Inflammatory macrophage (primary cell): ENCODE measurements around the gene NECTIN1.
A peak's percentile ranks its signal among the peaks of the same experiment; 100 is the strongest.

ENCODE experiments used
- DNase-seq, 2 donors: peaks; one replicate each; pipeline ENCODE4 v3.0.0-alpha.2; 2020 to 2022

The NECTIN1 gene

DNA sequence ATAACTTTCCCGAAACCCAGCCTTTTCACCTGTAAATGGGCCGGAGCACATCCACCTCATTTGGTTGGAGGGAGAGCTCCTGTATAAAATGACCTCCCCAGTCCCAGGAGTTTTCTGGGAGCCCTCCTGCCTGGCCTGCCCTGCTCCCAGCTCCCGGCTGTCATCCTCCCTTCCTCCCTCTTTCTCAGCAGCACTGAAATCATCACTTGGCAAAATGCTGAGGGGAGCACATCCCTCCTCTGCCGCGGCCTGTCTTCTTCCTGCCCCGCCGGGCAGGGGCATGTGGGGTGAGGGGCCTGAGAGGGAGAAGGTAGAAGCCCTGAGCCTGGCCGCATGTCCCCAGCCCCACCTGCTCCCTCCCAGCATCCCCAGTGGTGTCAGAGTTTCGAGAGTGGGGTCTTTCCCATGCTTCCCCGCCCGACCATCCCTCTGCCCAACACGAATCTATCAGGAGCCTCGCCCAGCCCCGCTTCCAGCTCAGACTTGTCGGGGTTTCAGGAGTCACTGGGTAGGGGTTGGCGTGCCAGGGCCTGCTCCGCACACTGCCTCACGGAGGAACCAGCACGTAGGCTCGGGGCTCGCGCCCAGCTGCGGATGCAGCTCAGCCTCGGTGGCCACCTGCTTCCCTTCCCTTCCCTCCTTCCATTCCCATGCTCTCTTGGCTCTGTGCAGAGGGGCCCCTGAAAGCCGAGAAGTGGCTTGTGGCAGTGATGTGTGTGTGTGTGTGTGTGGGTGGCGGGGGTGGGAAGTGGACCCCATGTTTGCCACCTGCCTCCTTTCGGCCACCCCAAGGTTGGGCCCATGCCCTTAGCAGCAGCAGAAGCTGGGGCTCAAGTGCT is 37.1 kb downstream of the NECTIN1 start:
- no peak for DNase-seq

GRCh38 chr11:119691020-119691666 is 37.9 kb downstream of the NECTIN1 start:
- DNase-seq = no peak

DNA sequence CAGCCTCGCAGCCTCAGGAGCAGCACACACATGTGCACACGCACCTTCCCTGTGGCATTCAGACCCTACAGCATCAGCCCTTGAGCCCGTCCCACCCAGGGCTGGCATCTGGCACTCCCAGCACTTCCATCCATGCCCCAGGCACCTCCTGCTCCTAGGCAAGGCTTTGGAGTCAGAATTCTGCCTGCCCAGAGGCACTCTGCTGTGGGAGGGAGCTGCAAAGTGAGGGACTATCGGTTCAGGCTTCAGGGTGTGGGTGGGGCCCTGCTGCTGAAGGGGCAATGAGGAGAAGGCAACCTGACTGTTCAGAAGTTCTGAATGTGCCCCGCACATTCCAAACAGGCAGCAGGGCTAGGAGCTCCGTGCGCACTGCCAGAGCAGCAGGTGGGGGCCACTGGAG is 39.7 kb downstream of the NECTIN1 start:
- no peak for DNase-seq

DNA sequence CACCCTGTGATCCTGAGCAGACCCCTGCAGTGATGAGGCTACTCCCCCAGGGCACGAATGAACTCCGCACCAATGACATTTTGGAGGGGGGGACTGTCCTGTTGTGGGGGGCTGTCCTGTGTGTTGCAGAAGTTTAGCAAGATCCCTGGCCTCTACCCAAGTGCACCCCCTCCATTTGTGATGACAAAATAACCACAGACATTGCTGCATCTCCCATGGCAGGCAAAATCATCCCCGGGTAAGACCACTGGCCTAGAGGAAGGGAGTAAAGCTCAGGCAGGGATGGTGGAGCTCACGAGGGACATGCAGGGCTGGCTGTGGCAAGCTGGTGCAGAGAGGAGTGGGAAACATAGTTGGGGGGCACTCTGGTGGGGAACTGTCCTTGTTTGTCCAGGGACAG is 40.6 kb downstream of the NECTIN1 start:
- peak in 1 of 2 donors; percentile 11 for DNase-seq

DNA sequence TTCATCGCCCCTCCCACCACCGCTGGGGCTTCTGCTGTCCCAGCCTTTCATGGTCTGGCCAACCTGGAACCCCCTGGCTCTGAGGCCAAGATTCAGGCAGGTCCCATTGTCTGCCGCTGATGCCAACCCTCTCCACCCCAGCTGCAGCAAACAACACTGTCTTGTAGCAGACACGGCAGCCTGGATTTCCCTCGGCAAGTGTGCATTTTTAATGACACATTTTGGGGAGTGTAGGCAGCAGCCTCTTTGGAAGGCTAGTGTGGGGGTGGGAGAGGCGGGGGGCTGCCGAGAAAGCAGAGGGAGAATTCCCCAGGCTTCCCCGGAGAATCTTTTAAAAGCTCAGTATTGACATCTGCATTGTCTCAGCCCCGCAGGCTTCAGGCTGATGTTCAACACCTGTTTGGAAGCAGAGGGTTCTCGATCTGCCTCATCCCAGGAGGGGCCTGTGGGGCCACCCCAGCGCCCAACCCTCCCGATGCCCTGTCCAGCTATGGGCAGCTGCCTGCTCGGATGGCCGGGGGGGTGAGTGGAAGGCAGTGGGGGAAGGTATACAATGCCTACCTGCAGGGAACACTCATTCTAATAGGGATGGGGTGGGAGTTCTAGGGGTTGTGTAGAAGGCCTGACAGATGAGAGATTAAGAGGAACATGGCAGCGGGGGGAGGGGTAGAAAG is 41.5 kb downstream of the NECTIN1 start:
- DNase-seq = no peak

GRCh38 chr11:119686177-119686882 is 42.7 kb downstream of the NECTIN1 start:
- no peak for DNase-seq

DNA sequence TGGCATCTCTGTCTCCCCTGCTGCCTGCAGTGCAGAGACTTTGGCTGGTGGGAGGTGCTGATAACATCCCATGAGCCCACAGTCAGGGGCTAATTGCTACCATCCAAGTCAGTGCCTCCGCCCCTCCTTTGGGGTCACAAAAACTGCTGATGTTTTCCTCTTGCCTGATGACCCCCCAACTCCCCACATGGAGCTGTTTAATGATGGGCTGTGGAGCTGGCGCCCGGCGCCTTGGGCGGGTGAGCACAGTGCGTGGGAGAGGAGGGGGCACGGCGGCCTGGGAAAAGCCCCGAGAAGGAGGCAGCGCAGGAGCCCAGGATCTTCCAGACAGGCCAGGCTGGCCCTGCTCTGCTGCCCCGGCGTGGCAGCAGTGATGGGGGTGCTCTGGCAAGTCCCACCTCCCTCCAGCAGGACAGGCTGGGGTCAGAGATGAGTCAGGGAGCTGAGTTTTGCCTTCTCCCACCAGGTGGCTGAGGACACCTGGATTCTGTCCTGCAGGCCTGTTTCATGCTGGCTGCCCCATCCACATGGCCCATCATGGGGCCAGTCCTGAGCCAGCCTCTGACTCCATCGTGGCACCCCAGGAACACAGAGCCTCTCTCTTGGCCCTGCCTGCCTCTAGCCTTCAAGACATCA is 43.8 kb downstream of the NECTIN1 start:
- DNase-seq = no peak

DNA sequence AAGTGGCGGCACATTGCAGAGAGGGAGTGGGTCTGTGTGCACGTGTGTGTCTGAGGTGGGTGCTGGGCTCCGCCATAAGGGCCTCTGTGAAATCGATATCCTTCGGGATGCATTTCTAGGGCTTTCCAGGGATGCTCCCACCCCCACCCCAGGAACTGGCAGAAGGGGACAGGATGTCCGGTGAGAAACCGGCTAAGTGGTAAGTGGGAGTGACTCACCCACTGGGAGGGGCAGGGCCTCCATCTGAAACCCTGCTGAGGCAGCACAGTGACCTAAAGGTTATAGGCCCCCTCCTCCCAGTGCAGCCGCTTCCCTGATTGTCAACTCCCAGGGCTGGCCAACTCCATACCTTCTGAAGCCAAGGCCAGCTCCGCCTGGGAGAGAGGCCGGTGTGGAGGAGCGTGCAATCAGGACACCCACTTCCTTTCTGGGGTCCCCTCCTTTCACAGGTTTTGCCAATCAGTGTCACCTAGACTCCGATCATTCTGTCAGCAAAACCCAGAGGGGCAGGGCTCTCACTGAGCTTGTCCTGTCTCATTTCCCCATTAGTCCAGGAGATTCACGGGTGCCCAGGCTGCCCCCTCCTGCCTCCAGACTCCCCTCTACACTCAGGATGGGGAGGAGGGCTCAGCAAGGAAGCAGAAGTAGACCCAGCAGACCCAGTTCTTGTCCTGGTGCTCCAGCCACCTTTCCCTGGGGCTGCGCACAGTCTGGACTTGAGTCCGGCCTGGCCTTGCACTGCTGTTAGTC is 44.5 kb downstream of the NECTIN1 start:
- DNase-seq = no peak

DNA sequence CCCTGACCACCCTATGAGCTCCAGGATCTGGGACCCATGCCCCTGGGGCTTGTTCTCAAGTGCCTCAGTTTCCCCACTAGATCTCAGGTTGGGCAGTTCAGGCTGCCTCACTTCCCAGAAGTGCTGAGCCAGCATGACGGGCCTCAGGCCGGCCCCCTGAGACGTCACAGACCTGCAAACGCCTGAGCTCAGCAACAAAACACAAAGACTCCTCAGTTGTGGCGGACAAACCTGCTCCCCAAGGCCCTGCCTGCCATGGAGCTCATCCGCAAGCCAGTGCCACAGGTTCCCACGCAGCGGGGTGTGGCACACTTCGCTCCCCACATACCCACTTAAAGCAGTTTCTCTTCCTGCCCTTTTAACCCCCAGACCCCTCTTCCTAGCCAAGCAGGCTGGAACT is 45.2 kb downstream of the NECTIN1 start:
- DNase-seq = no peak

GRCh38 chr11:119681361-119681910 is 47.6 kb downstream of the NECTIN1 start:
- DNase-seq = no peak

GRCh38 chr11:119680541-119681360 is 48.2 kb downstream of the NECTIN1 start:
- DNase-seq = peak; percentile 24 to 31

DNA sequence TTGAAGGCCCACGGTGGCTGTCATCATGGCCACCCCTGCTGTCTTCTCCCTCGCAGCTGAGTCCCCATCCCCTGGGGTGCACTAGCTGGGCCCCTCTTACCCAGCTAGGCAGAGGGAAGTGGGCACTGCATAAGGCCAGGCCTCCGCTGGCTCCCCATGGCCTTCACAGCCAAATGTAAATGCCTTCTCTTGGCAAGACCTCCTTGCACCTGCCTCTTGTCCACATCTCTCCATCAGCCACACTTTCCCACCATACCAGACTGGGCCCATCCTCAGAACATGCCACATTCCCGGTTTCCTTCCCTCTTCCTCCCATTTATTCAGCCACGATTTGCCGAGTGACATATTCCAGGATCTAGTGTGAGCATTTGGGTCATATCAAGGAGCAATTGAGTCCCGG is 49.7 kb downstream of the NECTIN1 start:
- DNase-seq = no peak

GRCh38 chr11:119678351-119678750 is 50.6 kb downstream of the NECTIN1 start:
- DNase-seq = no peak

DNA sequence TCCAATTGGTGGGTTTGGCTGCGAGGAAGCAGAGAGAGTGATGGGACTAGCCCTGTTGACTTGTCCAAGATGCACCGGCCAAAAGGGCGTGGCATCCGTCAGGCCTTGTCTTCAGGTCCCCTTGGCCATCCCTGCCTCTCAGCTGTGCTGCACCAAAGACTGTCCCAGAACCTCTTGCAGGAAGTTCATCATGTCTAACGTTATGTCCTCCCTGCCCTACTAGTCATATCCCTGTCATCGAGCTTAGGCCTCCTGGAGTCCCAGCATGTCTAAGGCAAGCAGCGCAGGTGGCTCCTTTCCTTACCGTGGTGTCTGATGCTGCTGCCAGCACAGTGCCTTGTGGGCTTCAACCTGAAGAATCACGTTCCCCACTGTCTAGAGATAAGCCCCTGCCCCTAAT is 51.2 kb downstream of the NECTIN1 start:
- no peak for DNase-seq

DNA sequence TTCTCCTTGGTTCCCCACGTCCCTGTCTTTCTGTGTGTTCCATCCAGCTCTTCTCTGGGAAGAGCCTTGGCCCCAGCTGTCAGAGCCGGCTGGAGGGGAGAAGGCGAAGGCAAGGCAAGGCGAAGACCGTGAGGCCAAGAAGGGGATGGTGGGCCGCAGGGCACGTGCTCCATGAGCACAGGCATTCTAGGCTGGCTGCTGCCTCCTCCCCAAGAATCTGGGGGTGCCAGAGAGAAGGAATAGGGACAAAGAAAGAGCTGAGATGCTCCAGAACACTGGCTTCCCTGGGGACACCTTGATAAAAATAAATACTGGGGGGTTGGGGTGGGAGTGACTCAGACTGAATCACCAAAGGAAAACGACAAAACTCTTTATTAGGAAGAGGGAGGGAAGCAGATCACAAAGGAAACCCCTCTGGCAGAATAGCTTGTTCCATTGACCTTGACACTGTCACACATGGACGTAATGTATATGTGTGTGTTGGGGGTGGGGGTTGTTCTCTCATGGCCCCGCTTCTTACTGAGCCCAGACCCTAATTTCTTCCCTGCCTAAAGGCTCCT is 52.5 kb downstream of the NECTIN1 start:
- DNase-seq = no peak

DNA sequence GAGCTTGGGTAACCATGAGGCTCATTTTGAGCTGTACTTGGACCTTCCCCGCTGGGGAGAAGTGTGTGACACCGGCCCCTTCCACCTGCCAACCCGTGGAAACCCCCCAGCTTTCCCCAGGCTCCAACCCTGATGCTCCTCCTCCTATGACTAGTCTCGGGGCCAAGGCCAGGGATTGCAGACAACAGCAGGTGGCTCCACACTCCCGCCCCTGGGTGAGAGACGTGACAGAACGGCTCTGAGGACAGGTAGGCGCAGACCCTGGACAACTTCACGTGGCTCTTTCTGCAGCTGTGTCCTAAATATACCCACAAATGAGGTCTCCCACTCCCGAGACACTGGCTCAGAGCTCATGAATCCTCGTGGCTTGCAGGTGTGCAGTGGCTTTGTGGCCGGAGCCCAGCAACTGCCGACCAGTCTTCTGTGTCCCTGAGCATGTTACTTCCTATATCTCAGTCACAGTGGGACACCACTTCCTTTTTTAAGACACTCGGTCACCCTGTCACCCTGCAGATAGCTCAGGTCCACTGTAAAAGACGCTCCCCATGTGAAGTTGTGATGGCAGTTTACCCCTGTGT is 55.2 kb downstream of the NECTIN1 start:
- peak; percentile 57 to 70 for DNase-seq

DNA sequence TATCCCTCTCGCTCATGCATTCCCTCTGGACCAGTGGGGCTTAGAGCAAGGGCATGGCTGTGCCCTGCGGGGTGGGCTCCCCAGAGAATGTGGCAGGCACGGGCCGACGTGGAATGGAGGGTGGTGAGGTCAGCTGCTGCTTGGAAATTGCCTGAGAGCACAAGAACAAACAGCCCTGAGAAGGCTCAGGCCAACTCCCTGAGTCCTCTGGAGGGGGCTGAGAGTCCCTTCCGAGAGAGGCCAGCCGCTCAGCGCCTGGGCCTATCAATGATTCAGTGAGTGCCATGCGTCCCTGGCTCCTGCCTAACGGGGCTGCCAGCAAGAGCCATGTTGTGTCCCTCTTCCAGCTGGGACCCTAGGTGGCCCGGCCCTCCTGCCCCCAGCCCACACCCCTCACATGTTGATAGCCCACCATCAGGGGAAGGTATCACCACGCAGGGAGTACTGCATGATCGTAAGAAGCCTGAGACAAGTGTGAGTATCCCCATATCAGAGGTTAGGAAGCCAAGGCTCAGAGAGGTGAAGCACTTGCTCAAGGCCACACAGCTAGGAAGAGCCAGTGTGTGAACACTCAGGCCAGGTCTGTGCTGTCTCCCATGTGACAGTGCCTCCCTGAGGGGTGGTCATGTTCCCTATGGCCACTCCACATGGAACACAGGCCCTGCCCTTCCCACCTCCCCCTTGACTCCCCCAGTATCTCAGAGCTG is 55.8 kb downstream of the NECTIN1 start:
- no peak for DNase-seq

GRCh38 chr11:119672597-119672996 is 56.4 kb downstream of the NECTIN1 start:
- no peak for DNase-seq

GRCh38 chr11:119671561-119672015 is 57.4 kb downstream of the NECTIN1 start:
- DNase-seq = no peak
